Epithelial cell of proximal tubule (primary cell): ENCODE data around the gene CCNF. TPM values are rescaled to one million over a fixed set of nuclear protein-coding genes. Genes with fewer than 3 reads are reported as not detected.

Experiments used
- total RNA-seq: library from RNA; depleted of rRNA; stranded (reverse); fragments of >200 nt; gene quantifications from 2 replicates; pipeline ENCODE4 v1.2.3, GENCODE V29; 2015

CCNF gene
- total RNA-seq, 1 donor from 2014 or later: 47.5 TPM

Other genes with a start within 250 kb of the CCNF start
- 0.07 and 0.12 TPM in 2 replicates for gene CASKIN1, start 232.8 kb upstream of the CCNF start, total RNA-seq
- 98.2 and 134 TPM in 2 replicates for gene MLST8, start 224.0 kb upstream of the CCNF start, total RNA-seq
- 5.3 and 10.1 TPM in 2 replicates for gene BRICD5, start 218.6 kb upstream of the CCNF start, total RNA-seq
- 29.3 and 58.3 TPM in 2 replicates for gene PGP, start 214.6 kb upstream of the CCNF start, total RNA-seq
- gene E4F1, start 205.9 kb upstream of the CCNF start, total RNA-seq: 33.7 and 36.4 TPM in 2 replicates
- gene DNASE1L2, start 193.0 kb upstream of the CCNF start, total RNA-seq: 0.07 and 0.52 TPM in 2 replicates
- gene ECI1, start 177.9 kb upstream of the CCNF start, total RNA-seq: 92.2 and 94.6 TPM in 2 replicates
- gene RNPS1, start 161.3 kb upstream of the CCNF start, total RNA-seq: 231 and 305 TPM in 2 replicates
- 8.4 and 17.1 TPM in 2 replicates for gene ABCA3, start 88.7 kb upstream of the CCNF start, total RNA-seq
- gene TEDC2, start 30.7 kb downstream of the CCNF start, total RNA-seq: 26.0 and 40.4 TPM in 2 replicates
- 0.23 TPM in 1 of 2 replicates, not detected in the other for gene NTN3, start 41.9 kb downstream of the CCNF start, total RNA-seq
- 7.8 and 9.1 TPM in 2 replicates for gene TBC1D24, start 45.7 kb downstream of the CCNF start, total RNA-seq
- gene ATP6V0C, start 84.5 kb downstream of the CCNF start, total RNA-seq: 32.4 and 46.6 TPM in 2 replicates
- 32.7 and 41.1 TPM in 2 replicates for gene AMDHD2, start 90.9 kb downstream of the CCNF start, total RNA-seq
- gene CEMP1, start 102.0 kb downstream of the CCNF start, total RNA-seq: not detected in 2 replicates
- 16.4 and 16.5 TPM in 2 replicates for gene PDPK1, start 108.6 kb downstream of the CCNF start, total RNA-seq